PC-3 (cell line): ENCODE results near the gene QRFPR. TPM values are rescaled to one million over a fixed set of nuclear protein-coding genes. Genes with fewer than 3 reads are reported as not detected.

Experiments used
- ATAC-seq: fragments of 200-7000 bp; cut with Tn5 transposase; 2 replicates; pipeline ENCODE4 v1.9.1; 2020; ENCODE audit warnings: mild to moderate bottlenecking, moderate library complexity
- BruUV-seq: library from RNA; stranded (reverse); fragments of 400-500 nt; replicated peaks from 2 replicates; lab custom pipeline; 2021; lab: Mats Ljungman, UMichigan
- CTCF ChIA-PET: fragments of 300-600 bp; sonication (Branson Sonifier 250); formaldehyde crosslinking; loops from one replicate; lab custom pipeline; 2022; ENCODE audit warnings: antibody characterized with exemption; lab: Charles Lee
- POLR2A ChIA-PET: fragments of 300-600 bp; sonication (Branson Sonifier 250); formaldehyde crosslinking; loops from one replicate; lab custom pipeline; 2022; ENCODE audit warnings: antibody characterized with exemption; ENCODE audit not compliant: unreplicated experiment; lab: Charles Lee
- DNase-seq: peaks from one replicate; pipeline ENCODE4 v3.0.0-alpha.2; 2015
- H2AFZ ChIP-seq: fragments of 300-600 bp; sonication (generic); 2 replicates; pipeline ENCODE4 v1.6.0; 2016; ENCODE audit warnings: antibody characterized with exemption, low read length
- H3F3A ChIP-seq: fragments of 300-600 bp; sonication (generic); one replicate; pipeline ENCODE4 v1.6.0; 2017; ENCODE audit warnings: antibody characterized with exemption, low read length, control low read depth, mild to moderate bottlenecking; ENCODE audit not compliant: unreplicated experiment
- H3K27ac ChIP-seq: fragments of 300-600 bp; sonication (generic); 2 replicates; pipeline ENCODE4 v1.5.1; 2016; ENCODE audit warnings: mild to moderate bottlenecking, low read length
- H3K27me3 ChIP-seq: fragments of 300-600 bp; sonication (generic); 2 replicates; pipeline ENCODE4 v1.6.1; 2016; ENCODE audit warnings: low read length, mixed read lengths
- H3K36me3 ChIP-seq: fragments of 300-600 bp; sonication (generic); 2 replicates; pipeline ENCODE4 v1.6.1; 2016; ENCODE audit warnings: low read depth, mixed run types, low read length, mixed read lengths
- H3K4me1 ChIP-seq: fragments of 300-600 bp; sonication (generic); 2 replicates; pipeline ENCODE4 v1.5.1; 2016; ENCODE audit warnings: low read length; ENCODE audit not compliant: insufficient read depth
- H3K4me2 ChIP-seq: fragments of 300-600 bp; sonication (generic); 2 replicates; pipeline ENCODE4 v1.6.0; 2016; ENCODE audit warnings: low read length
- H3K4me3 ChIP-seq: fragments of 300-600 bp; sonication (generic); 2 replicates; pipeline ENCODE4 v1.5.1; 2016; ENCODE audit warnings: mild to moderate bottlenecking, low read length, mixed read lengths
- H3K79me2 ChIP-seq: fragments of 300-600 bp; sonication (generic); 2 replicates; pipeline ENCODE4 v1.6.1; 2017; ENCODE audit warnings: low read length, mixed read lengths
- H3K9ac ChIP-seq: fragments of 300-600 bp; sonication (generic); 2 replicates; pipeline ENCODE4 v1.6.0; 2016; ENCODE audit warnings: mild to moderate bottlenecking, low read length
- H3K9me2 ChIP-seq: fragments of 300-600 bp; sonication (generic); replicated peaks from 2 replicates; pipeline ENCODE4 v1.6.1; 2016; ENCODE audit warnings: mixed run types, low read length, mixed read lengths
- H3K9me3 ChIP-seq: fragments of 300-600 bp; sonication (generic); 2 replicates; pipeline ENCODE4 v1.6.1; 2016; ENCODE audit warnings: low read length, mixed read lengths
- H4K20me1 ChIP-seq: fragments of 300-600 bp; sonication (generic); 2 replicates; pipeline ENCODE4 v1.6.1; 2016; ENCODE audit warnings: low read length, mixed read lengths
- CTCF ChIP-seq: fragments of 300-600 bp; sonication (generic); conservative IDR thresholded peaks from 2 replicates; pipeline ENCODE4 v1.5.1; 2017; ENCODE audit warnings: antibody characterized with exemption, low read depth, mild to moderate bottlenecking, low read length
- EZH2 ChIP-seq: fragments of 300-600 bp; sonication (generic); IDR thresholded peaks from one replicate; pipeline ENCODE4 v1.6.1; 2017; ENCODE audit warnings: antibody characterized with exemption, mild to moderate bottlenecking, low read length; ENCODE audit not compliant: unreplicated experiment
- EZH2phosphoT487 ChIP-seq: fragments of 300-600 bp; sonication (generic); IDR thresholded peaks from 2 replicates; pipeline ENCODE4 v1.6.1; 2018; ENCODE audit warnings: mild to moderate bottlenecking, antibody characterized with exemption, low read length, borderline replicate concordance
- intact Hi-C: fragments of 100-400 bp; cut with micrococcal nuclease; formaldehyde crosslinking; loops from 2 replicates; pipeline ENCODE4 v1.9.0; 2023
- total RNA-seq: library from RNA; depleted of rRNA; stranded (reverse); fragments of >200 nt; gene quantifications from 2 replicates; pipeline ENCODE4 v1.2.3, GENCODE V29; 2014

The QRFPR gene
- total RNA-seq, 1 experiment from 2014 or later = not detected

- no peaks in the 10 kb centered on the region for H3K4me1 ChIP-seq
- H3K9ac ChIP-seq = no peak overlapping the region
- H3K9me3 ChIP-seq = no peaks in the 10 kb centered on the region
- H4K20me1 ChIP-seq = no peaks in the 10 kb centered on the region
- H2AFZ ChIP-seq = no peak overlapping the region
- ChIA-PET POLR2A (no interaction called here), CTCF (no interaction called here)
- no peak for TF ChIP-seq EZH2
- no peak for TF ChIP-seq EZH2phosphoT487
- TF ChIP-seq CTCF = no peak
- BruUV-seq = no TSS peak
- ATAC-seq = no peak
- no peak overlapping the region for H3K4me3 ChIP-seq
- H3K9me2 ChIP-seq = no peaks in the 10 kb centered on the region
- H3K79me2 ChIP-seq = no peaks in the 10 kb centered on the region
- no peak for DNase-seq
- no peak overlapping the region for H3K27ac ChIP-seq
- intact Hi-C loops = no loop called here
- 0 out of 2 replicates have a peak, but pooled peaks cover 6% of the 10 kb centered on the region for H3K27me3 ChIP-seq
- no peaks in the 10 kb centered on the region for H3K36me3 ChIP-seq
- no peak overlapping the region for H3K4me2 ChIP-seq
- H3F3A ChIP-seq = no peaks in the 10 kb centered on the region
These were observed 75.9 kb downstream of the QRFPR start for GRCh38 chr4:121304893-121305292.

DNA sequence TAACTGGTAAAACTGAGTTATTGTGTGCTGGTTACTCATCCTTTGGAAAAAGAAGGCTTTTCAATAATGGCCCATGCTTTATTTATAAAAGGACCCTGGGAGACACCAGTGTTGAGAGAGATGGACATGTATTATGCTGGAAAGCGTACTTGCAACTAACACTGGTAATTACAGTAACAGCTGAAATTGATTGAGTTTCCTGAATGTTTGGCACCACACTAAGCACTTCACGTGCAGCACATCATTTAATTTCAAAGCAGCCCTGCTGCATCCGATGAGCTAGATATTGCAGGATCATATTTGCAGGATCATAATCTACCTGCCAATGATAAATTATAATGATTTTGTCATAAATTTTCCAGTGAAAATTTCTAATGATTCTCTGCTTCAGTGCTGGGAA is 81.5 kb downstream of the QRFPR start:
- BruUV-seq = no TSS peak
- no peak for ATAC-seq

More for the DNA sequence above, 81.5 kb downstream of the QRFPR start:
- H3F3A ChIP-seq = no peaks in the 10 kb centered on the region
- DNase-seq = no peak
- ChIA-PET CTCF (no interaction called here), POLR2A (no interaction called here)
- no peaks in the 10 kb centered on the region for H3K4me1 ChIP-seq
- no peak overlapping the region for H3K4me3 ChIP-seq
- no peaks in the 10 kb centered on the region for H3K9me2 ChIP-seq
- no peak overlapping the region for H3K27ac ChIP-seq
- no peak overlapping the region for H3K9ac ChIP-seq
- TF ChIP-seq CTCF (no peak), EZH2phosphoT487 (no peak), EZH2 (no peak)
- H2AFZ ChIP-seq = no peak overlapping the region
- H3K36me3 ChIP-seq = no peaks in the 10 kb centered on the region
- no peak overlapping the region for H3K4me2 ChIP-seq
- peaks cover 6% of the 10 kb centered on the region for H3K27me3 ChIP-seq
- no peaks in the 10 kb centered on the region for H3K9me3 ChIP-seq
- intact Hi-C loops = no loop called here
- no peaks in the 10 kb centered on the region for H4K20me1 ChIP-seq
- H3K79me2 ChIP-seq = no peaks in the 10 kb centered on the region
